Suprapubic skin (tissue), 4 donors: ENCODE data around the gene SLC25A2.

ENCODE experiments used
- POLR2A ChIP-seq, 2 donors: fragments of 450-650 bp; IDR thresholded peaks; one replicate each; pipeline ENCODE4 v1.6.1; 2017; ENCODE audit warnings: antibody characterized with exemption in 2 of 2, mild to moderate bottlenecking in 2 of 2, moderate library complexity in 2 of 2
- POLR2AphosphoS5 ChIP-seq, 3 donors: sonication (generic); formaldehyde crosslinking; IDR thresholded peaks; one replicate each; pipeline ENCODE4 v1.6.1; 2017; ENCODE audit warnings: antibody characterized with exemption in 3 of 3
- TF ChIP-seq, protein P1 (sequence below), 2 donors: fragments of 200-600 bp in 1 of 2; fragments of 450-650 bp in 1 of 2; sonication (generic) in 1 of 2; IDR thresholded peaks; one replicate each; pipeline ENCODE4 v1.5.1; 2016 to 2019; ENCODE audit warnings: antibody characterized with exemption in 2 of 2, mild to moderate bottlenecking in 1 of 2, moderate library complexity in 1 of 2

DNA sequence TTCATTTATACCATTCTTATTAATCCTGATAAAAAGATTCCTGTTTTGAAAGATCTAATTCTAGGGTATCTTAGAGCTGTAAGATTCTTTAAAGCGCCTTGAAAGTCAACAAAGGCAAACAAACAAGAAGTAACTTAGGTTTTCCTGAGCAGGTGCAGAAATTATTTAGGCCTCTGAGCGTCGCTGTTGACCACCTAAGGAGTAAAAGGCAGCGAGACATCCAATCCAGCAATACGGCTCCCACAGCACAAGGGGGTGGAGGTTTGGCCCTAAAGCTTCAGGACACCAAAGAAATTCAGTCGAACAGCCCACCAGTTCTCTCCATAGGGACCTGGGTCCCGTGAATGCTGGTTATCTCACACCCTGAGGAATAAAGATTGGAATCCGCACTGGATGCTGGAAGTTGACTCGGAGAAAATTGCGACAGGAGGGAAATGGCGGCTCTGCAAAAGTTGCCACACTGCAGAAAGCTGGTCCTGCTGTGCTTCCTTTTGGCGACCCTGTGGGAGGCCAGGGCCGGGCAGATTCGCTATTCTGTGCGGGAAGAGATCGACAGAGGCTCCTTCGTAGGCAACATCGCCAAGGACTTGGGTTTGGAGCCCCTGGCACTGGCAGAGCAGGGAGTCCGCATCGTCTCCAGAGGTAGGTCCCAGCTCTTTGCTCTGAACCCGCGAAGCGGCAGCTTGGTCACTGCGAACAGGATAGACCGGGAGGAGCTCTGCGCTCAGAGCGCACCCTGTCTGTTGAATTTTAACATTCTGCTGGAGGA, 34.9 kb upstream of the SLC25A2 start, which contains the start of gene PCDHGA2:
- TF ChIP-seq, protein P1, sequence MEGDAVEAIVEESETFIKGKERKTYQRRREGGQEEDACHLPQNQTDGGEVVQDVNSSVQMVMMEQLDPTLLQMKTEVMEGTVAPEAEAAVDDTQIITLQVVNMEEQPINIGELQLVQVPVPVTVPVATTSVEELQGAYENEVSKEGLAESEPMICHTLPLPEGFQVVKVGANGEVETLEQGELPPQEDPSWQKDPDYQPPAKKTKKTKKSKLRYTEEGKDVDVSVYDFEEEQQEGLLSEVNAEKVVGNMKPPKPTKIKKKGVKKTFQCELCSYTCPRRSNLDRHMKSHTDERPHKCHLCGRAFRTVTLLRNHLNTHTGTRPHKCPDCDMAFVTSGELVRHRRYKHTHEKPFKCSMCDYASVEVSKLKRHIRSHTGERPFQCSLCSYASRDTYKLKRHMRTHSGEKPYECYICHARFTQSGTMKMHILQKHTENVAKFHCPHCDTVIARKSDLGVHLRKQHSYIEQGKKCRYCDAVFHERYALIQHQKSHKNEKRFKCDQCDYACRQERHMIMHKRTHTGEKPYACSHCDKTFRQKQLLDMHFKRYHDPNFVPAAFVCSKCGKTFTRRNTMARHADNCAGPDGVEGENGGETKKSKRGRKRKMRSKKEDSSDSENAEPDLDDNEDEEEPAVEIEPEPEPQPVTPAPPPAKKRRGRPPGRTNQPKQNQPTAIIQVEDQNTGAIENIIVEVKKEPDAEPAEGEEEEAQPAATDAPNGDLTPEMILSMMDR (IDR thresholded peaks at IDR 0.05), result peak in 1 of 2 donors; percentile 1
- no peak for TF ChIP-seq POLR2A (IDR thresholded peaks at IDR 0.05)
- no peak for TF ChIP-seq POLR2AphosphoS5 (IDR thresholded peaks at IDR 0.05)
